ENCODE measurements around the gene RIN3.

DNA sequence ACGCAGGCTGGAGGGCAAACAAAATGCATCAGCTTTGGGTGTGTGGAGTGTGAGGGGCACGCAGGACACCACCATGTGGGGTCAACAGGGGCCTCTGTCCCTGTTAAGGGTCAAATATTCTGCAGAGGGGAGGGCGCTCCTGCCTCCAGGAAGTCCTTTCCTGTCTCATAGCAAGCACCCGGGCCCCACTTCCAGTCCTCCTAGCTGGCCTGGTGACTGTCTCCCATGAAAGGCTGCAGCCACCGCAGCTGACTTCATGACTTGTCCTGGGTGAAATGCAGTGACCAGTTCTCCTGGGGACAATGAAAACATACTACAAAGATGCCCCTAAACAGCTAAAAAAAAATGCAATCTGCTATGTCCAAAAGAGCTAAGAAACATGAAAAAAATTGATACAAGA lies 181.2 kb downstream of the RIN3 start:
- TF ChIP-seq EZH2 (IDR thresholded peaks at IDR 0.05) = no peak
- TF ChIP-seq, protein P1, sequence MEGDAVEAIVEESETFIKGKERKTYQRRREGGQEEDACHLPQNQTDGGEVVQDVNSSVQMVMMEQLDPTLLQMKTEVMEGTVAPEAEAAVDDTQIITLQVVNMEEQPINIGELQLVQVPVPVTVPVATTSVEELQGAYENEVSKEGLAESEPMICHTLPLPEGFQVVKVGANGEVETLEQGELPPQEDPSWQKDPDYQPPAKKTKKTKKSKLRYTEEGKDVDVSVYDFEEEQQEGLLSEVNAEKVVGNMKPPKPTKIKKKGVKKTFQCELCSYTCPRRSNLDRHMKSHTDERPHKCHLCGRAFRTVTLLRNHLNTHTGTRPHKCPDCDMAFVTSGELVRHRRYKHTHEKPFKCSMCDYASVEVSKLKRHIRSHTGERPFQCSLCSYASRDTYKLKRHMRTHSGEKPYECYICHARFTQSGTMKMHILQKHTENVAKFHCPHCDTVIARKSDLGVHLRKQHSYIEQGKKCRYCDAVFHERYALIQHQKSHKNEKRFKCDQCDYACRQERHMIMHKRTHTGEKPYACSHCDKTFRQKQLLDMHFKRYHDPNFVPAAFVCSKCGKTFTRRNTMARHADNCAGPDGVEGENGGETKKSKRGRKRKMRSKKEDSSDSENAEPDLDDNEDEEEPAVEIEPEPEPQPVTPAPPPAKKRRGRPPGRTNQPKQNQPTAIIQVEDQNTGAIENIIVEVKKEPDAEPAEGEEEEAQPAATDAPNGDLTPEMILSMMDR (IDR thresholded peaks at IDR 0.05) = no peak

Data from neural progenitor cell (in vitro differentiated cells).